Neutrophil (primary cell): Measurements from ENCODE around the gene CFAP251.

Experiments
- H3K27ac ChIP-seq: fragments of 200-600 bp; sonication (generic); 2 replicates; pipeline ENCODE4 v1.5.1; 2016; ENCODE audit warnings: mild to moderate bottlenecking, moderate library complexity
- H3K27me3 ChIP-seq: fragments of 200-600 bp; sonication (generic); 2 replicates; pipeline ENCODE4 v1.6.0; 2016; ENCODE audit warnings: mild to moderate bottlenecking
- H3K36me3 ChIP-seq: fragments of 200-600 bp; sonication (generic); 2 replicates; pipeline ENCODE4 v1.5.1; 2017
- H3K4me1 ChIP-seq, 2 experiments: fragments of 200-600 bp in 1 of 2; sonication (generic) in 1 of 2; 1 replicate in 1 of 2; 2 replicates in 1 of 2; pipeline versions ENCODE4 v1.5.1 to v1.6.1; 2013 to 2016; ENCODE audit warnings: low read depth in 1 of 2, low read length in 1 of 2, mild to moderate bottlenecking in 1 of 2, moderate library complexity in 1 of 2; ENCODE audit not compliant: control insufficient read depth in 1 of 2, insufficient read depth in 1 of 2
- H3K4me3 ChIP-seq, 2 experiments: fragments of 200-600 bp in 1 of 2; sonication (generic) in 1 of 2; 1 replicate in 1 of 2; 2 replicates in 1 of 2; pipeline ENCODE4 v1.5.1; 2013 to 2016; ENCODE audit warnings: low read depth in 1 of 2, low read length in 1 of 2, mild to moderate bottlenecking in 1 of 2, moderate library complexity in 1 of 2
- H3K9me3 ChIP-seq: fragments of 200-600 bp; sonication (generic); 2 replicates; pipeline ENCODE4 v1.5.1; 2016
- CTCF ChIP-seq: fragments of 200-600 bp; sonication (generic); IDR thresholded peaks from 2 replicates; pipeline ENCODE4 v1.5.1; 2016; ENCODE audit warnings: antibody characterized with exemption

CFAP251 gene

GRCh38 chr12:122014781-122015180 is 96.4 kb downstream of the CFAP251 start:
- H3K4me1 ChIP-seq: no peaks in the 10 kb centered on the region
- H3K27ac ChIP-seq: no peak overlapping the region
- no peak overlapping the region for H3K4me3 ChIP-seq
- peaks cover 8% of the 10 kb centered on the region for H3K27me3 ChIP-seq
- TF ChIP-seq CTCF: no peak
- no peaks in the 10 kb centered on the region for H3K36me3 ChIP-seq
- peaks cover 2% of the 10 kb centered on the region for H3K9me3 ChIP-seq

DNA sequence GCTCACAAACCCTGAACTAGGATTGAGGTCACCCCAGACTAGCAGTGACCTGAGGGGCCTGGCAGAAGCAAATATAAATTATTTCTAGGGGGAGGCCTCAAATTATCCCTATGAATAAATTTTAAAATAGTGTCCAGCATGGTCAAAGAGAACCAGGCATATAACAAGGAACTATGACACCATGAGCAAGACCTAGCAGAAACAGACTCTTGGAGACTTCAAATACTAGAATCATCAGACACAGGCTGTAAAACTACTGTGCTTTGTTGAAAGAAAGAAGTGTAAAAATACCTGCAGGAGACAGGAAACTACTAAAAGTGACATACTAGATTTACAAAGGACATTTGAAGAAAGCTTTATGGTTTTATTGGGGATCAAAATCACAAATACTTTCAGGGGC is 100.1 kb downstream of the CFAP251 start:
- H3K27me3 ChIP-seq: peaks cover 43% of the 10 kb centered on the region
- peaks cover 13 to 14% of the 10 kb centered on the region in 2 experiments for H3K4me1 ChIP-seq
- no peak overlapping the region for H3K27ac ChIP-seq
- no peak overlapping the region for H3K4me3 ChIP-seq
- peaks cover 2% of the 10 kb centered on the region for H3K9me3 ChIP-seq
- H3K36me3 ChIP-seq: no peaks in the 10 kb centered on the region
- TF ChIP-seq CTCF: no peak

GRCh38 chr12:122018937-122019336 is 100.5 kb downstream of the CFAP251 start:
- peaks cover 15 to 16% of the 10 kb centered on the region in 2 experiments for H3K4me1 ChIP-seq
- H3K27ac ChIP-seq: no peak overlapping the region
- no peaks in the 10 kb centered on the region for H3K36me3 ChIP-seq
- peaks cover 48% of the 10 kb centered on the region for H3K27me3 ChIP-seq
- H3K9me3 ChIP-seq: peaks cover 2% of the 10 kb centered on the region
- no peak overlapping the region for H3K4me3 ChIP-seq
- no peak for TF ChIP-seq CTCF

DNA sequence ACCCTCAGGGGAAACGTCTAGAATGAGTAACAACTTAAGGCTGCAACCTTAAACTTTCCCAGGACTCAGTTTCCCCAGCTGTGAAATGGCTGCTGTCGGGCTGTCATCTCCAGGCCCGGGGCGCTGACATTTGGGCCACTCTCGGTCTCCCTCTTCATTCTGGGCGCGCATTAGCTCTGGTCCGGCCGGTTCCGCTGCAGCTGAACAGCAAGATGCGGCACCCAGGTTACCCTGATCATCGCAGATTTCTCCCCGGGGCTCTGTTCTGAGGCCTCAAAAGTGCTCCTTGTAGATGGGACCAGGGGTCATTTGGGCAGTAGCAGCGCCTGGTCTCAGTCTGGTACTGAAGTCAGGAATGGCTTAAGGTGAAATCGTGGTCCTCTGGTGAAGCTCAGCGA is 102.4 kb downstream of the CFAP251 start:
- Histone ChIP-seq H3K4me3 (no peak overlapping the region), H3K27ac (no peak overlapping the region), H3K4me1 (peaks cover 15 to 16% of the 10 kb centered on the region in 2 experiments), H3K36me3 (no peaks in the 10 kb centered on the region), H3K9me3 (peaks cover 2% of the 10 kb centered on the region), H3K27me3 (peaks cover 59% of the 10 kb centered on the region)
- TF ChIP-seq CTCF: no peak

GRCh38 chr12:122021193-122021821 is 102.9 kb downstream of the CFAP251 start:
- Histone ChIP-seq H3K36me3 (no peaks in the 10 kb centered on the region), H3K27ac (no peak overlapping the region), H3K9me3 (peaks cover 2% of the 10 kb centered on the region), H3K27me3 (peaks cover 59% of the 10 kb centered on the region), H3K4me3 (no peak overlapping the region), H3K4me1 (peaks cover 15 to 16% of the 10 kb centered on the region in 2 experiments)
- TF ChIP-seq CTCF: no peak
